GM21447 (cell line): ENCODE measurements around the gene DPH2.

ENCODE experiments used
- ATAC-seq: cut with Tn5 transposase; IDR thresholded peaks from one replicate; pipeline ENCODE4 v1.9.1; 2021; ENCODE audit not compliant: unreplicated experiment

DPH2 gene

GRCh38 chr1:43969746-43970466, at the start of gene DPH2:
TSS of gene DPH2 (plus strand) at chr1:43970010. CDS start at chr1:43970176, 166 bp downstream.
- peak; percentile 81 for ATAC-seq

GRCh38 chr1:43921022-43921421, 48.8 kb upstream of the DPH2 start:
- no peak for ATAC-seq

- ATAC-seq = no peak
Measured at GRCh38 chr1:43924516-43924915, 45.3 kb upstream of the DPH2 start.

- ATAC-seq = no peak
Measured at GRCh38 chr1:43925846-43926245, 44.0 kb upstream of the DPH2 start.

GRCh38 chr1:43930168-43930948, 39.5 kb upstream of the DPH2 start:
- ATAC-seq = no peak

GRCh38 chr1:43930949-43931275, 38.9 kb upstream of the DPH2 start:
- no peak for ATAC-seq

- no peak for ATAC-seq
Measured at GRCh38 chr1:43931711-43932660, 37.8 kb upstream of the DPH2 start.

- ATAC-seq = no peak
Measured at GRCh38 chr1:43932786-43933385, 36.9 kb upstream of the DPH2 start.

- ATAC-seq = no peak
Measured at GRCh38 chr1:43933386-43934100, 36.3 kb upstream of the DPH2 start, which contains the start of gene ARTN. TSS of gene ARTN (plus strand) at chr1:43933801. CDS start at chr1:43935657, 1,856 bp downstream.

GRCh38 chr1:43934101-43934985, 35.5 kb upstream of the DPH2 start:
- no peak for ATAC-seq

GRCh38 chr1:43934986-43935324, 34.9 kb upstream of the DPH2 start:
- ATAC-seq = no peak

GRCh38 chr1:43935711-43936427, 33.9 kb upstream of the DPH2 start:
- no peak for ATAC-seq

- ATAC-seq = no peak
Measured at GRCh38 chr1:43936431-43937151, 33.2 kb upstream of the DPH2 start.

- ATAC-seq = no peak
Measured at GRCh38 chr1:43937179-43937865, 32.5 kb upstream of the DPH2 start.

GRCh38 chr1:43938383-43938782, 31.4 kb upstream of the DPH2 start:
- no peak for ATAC-seq

- no peak for ATAC-seq
Measured at GRCh38 chr1:43938892-43939587, 30.8 kb upstream of the DPH2 start.

GRCh38 chr1:43942411-43942810, 27.4 kb upstream of the DPH2 start:
- no peak for ATAC-seq
